ENCODE measurements around the gene CLP1. TPM values are rescaled to one million over a fixed set of nuclear protein-coding genes. Genes with fewer than 3 reads are reported as not detected.

Gene CLP1
- polyA plus RNA-seq, 1 of the 3 experiments (the other 2 are of a cell fraction): 18.1 TPM

GRCh38 chr11:57646194-57646798 lies 11.3 kb upstream of the CLP1 start:
- peaks cover 16 to 35% of the 10 kb centered on the region in 2 experiments; a peak in 3 of 4 replicates for H3K4me1 ChIP-seq (ENCODE audit: control insufficient read depth in 1 of 2, insufficient read depth in 2 of 2, low read depth in 1 of 2, low read length in 1 of 2)
- H2AFZ ChIP-seq (ENCODE audit: low read depth): no peak overlapping the region
- peaks cover 21% of the 10 kb centered on the region for H3F3A ChIP-seq (replicated peaks; ENCODE audit: insufficient read depth)
- ChIA-PET POLR2A (interaction anchor here (0.8 kb wide), 1 partner anchor 9 kb away, joined by 3 read pairs; no protein-coding TSS in a partner anchor), CTCF (interaction anchor here (0.9 to 17.7 kb wide), 4 partner anchors 33 to 301 kb away, joined by 3 to 326 read pairs (median 19); partner anchors contain the start of gene UBE2L6)
- H3K4me3 ChIP-seq (ENCODE audit: low read depth in 2 of 2, low read length in 1 of 2): no peak overlapping the region
- H3K36me3 ChIP-seq (replicated peaks in 1 of 2; ENCODE audit: control insufficient read depth in 1 of 2, insufficient read depth in 2 of 2, low read length in 1 of 2): peaks cover 0 to 4% of the 10 kb centered on the region in 2 experiments
- H3K9ac ChIP-seq: no peak overlapping the region
- H3K9me2 ChIP-seq: no peaks in the 10 kb centered on the region
- H3K27ac ChIP-seq (ENCODE audit: low read depth in 2 of 2, low read length in 1 of 2): no peak overlapping the region
- no peak overlapping the region for H3K4me2 ChIP-seq
- TF ChIP-seq NFIC (IDR thresholded peaks at IDR 0.05; ENCODE audit: borderline replicate concordance): no peak
- no peak for TF ChIP-seq JUND (IDR thresholded peaks at IDR 0.05)
- no peak for TF ChIP-seq YY1 (IDR thresholded peaks at IDR 0.05; ENCODE audit: low read depth)
- TF ChIP-seq POLR2AphosphoS5 (IDR thresholded peaks at IDR 0.05; ENCODE audit: low read depth, low read length): no peak; the same call in 1 of the 2 replicates
- no peak for TF ChIP-seq ZBTB33 (IDR thresholded peaks at IDR 0.05; ENCODE audit: borderline replicate concordance, low read depth)
- no peak for TF ChIP-seq GATA2 (CRISPR knock-in tag; IDR thresholded peaks at IDR 0.05)
- TF ChIP-seq EP300 (IDR thresholded peaks at IDR 0.05; ENCODE audit: borderline replicate concordance in 1 of 2, low read depth in 1 of 2, low read length in 1 of 2): no peak
- no peak for TF ChIP-seq REST (IDR thresholded peaks at IDR 0.05; ENCODE audit: low read depth, low read length)
- TF ChIP-seq TCF12 (IDR thresholded peaks at IDR 0.05): no peak
- no peak for TF ChIP-seq MAX (IDR thresholded peaks at IDR 0.05; ENCODE audit: low read depth)
- no peak for TF ChIP-seq FOXM1 (IDR thresholded peaks at IDR 0.05; ENCODE audit: low read depth)
- TF ChIP-seq FOSL2 (IDR thresholded peaks at IDR 0.05; ENCODE audit: borderline replicate concordance, low read depth): no peak
- no peak for TF ChIP-seq USF2 (IDR thresholded peaks at IDR 0.05; ENCODE audit: borderline replicate concordance, low read depth, low read length)
- no peak for TF ChIP-seq TEAD4 (IDR thresholded peaks at IDR 0.05; ENCODE audit: borderline replicate concordance, insufficient read depth)
- DNase-seq: no peak
- peaks cover 39% of the 10 kb centered on the region for H4K20me1 ChIP-seq (ENCODE audit: insufficient read depth)
- H3K79me2 ChIP-seq (ENCODE audit: insufficient read depth): peaks cover 20% of the 10 kb centered on the region; the same call in 1 of the 2 replicates
- H3K9me3 ChIP-seq: no peaks in the 10 kb centered on the region
- H3K27me3 ChIP-seq (ENCODE audit: insufficient read depth): no peaks in the 10 kb centered on the region
- 83% methylated on average over 9 of the region's 10 CpGs for WGBS (ENCODE audit: low lambda C conversion rate)
